SIG-M5 treated with dmso at 0.1 percent for 504 hours (cell line): ENCODE data around the gene ABHD11.
"Not testable (repeated sequence)": the region's sequence is repeated elsewhere in the genome, so short reads cannot be mapped to it uniquely, and the experiment has no call there.

Experiments
- DNase-seq: peaks from one replicate; lab custom pipeline; 2025; ENCODE audit not compliant: unreplicated experiment; lab: John Stamatoyannopoulos, UW

Gene ABHD11, protein sequence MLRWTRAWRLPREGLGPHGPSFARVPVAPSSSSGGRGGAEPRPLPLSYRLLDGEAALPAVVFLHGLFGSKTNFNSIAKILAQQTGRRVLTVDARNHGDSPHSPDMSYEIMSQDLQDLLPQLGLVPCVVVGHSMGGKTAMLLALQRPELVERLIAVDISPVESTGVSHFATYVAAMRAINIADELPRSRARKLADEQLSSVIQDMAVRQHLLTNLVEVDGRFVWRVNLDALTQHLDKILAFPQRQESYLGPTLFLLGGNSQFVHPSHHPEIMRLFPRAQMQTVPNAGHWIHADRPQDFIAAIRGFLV

DNA sequence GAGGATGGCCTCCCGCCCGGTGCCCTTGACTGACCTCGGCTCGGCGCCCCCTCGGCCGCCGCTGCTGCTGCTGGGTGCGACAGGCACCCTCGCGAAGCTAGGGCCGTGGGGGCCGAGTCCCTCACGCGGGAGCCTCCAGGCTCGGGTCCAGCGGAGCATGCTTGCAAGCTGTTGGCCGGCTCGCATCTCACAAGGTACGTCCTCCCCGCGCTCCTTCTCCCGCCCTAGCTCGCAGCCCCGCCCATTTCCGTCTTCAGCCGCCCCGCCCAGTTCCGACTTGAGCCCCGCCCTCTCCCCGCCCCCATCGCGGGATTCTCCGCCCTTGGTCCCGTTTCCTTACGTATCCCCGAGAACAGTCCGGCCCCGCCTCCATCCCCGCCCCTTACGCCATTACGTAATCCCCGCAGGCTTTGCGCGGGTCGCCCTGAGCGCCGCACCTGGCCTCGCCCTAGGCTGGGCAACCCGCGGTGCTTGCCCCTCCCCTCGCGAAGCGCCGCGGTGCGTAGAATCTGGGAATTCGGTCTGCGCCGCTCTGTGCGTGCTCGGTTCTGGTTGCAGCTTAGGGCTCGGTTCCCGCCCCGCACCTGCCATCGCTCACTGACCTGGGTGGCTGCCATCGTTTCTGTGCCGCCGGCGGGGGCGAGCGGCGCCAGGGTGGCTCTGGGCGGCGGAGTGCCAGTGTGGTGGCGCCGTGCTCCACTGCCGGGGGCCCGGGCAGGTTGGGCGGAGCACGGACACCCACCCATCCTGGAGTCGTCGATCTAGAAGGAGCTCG, at the start of gene ABHD11:
Gene ABHD11, minus strand, starts transcription at position 191 of the 775 bp plus-strand sequence. Its CDS starts 32 bp downstream, at position 159.
- peak; percentile 90 for DNase-seq

DNA sequence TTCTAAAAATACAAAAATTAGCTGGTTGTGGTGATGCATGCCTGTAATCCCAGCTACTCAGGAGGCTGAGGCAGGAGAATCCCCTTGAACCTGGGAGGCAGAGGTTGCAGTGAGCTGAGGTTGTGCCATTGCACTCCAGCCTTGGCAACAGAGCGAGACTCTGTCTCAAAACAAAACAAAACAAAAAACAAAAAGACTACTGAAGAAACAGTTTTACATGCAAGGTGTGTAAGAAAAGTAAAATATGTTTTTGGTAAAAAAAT, 49.1 kb upstream of the ABHD11 start:
- DNase-seq: not testable (repeated sequence)

DNA sequence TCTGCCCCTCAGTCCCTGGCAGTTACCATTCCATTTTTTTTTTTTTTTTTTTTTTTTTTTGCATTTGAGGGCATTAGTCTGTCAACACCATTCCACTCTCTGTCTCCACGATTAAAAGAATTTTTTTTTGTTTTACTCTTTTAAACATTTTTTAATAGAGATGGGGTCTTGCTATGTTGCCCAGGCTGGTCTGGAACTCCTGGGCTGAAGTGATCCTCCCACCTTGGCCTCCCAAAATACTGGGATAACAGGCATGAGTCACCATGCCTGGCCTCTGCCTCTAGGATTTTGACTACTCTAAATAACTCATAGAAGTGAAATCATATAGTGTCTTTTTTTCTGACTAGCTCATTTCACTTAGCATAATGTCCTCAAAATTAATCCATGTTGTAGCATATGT, 48.0 kb upstream of the ABHD11 start:
- no peak for DNase-seq

DNA sequence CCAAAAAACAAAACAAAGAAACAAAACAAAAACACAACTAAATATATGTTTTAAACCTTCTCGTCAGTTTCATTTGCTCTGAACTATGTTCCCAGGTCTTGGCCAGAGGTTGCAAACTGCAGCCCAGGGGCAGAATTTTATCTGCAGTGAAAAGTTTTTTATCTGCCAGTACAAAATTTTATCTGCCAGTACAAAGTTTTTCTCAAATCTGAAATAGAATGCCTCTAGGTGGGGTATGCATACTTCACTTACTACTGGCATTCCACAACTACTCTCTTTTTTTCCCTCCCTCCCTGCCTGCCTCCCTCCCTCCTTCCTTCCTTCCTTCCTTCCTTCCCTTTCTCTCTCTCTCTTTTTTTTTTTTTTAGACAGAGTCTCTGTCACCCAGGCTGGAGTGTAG, 40.9 kb upstream of the ABHD11 start:
- no peak for DNase-seq

DNA sequence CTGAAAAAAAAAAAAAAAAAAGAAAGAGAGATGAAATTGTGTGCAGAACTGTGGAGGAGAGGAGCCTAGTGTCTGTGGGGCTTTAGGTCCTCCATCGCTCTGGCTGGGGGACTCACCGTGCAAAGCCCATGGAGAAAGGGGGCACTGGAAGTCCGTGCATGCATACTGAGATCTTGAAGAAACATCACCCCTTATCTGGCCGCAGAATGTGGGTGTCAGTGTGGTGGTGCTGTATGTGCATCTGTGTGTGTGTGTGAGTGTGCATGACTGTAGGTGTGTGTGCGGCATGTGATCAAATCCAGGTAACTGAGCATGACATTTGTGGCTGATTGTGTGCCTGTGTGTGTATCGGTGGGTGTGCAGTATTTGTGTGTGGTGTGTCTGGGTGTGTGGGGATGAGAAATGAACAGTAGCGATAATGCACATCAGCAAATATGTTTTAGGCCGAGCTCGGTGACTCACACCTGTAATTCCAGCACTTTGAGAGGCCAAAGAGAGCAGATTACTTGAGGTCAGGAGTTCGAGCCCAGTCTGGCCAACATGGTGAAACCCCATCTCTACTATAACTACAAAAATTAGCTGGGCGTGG, 40.3 kb upstream of the ABHD11 start:
- DNase-seq: no peak

DNA sequence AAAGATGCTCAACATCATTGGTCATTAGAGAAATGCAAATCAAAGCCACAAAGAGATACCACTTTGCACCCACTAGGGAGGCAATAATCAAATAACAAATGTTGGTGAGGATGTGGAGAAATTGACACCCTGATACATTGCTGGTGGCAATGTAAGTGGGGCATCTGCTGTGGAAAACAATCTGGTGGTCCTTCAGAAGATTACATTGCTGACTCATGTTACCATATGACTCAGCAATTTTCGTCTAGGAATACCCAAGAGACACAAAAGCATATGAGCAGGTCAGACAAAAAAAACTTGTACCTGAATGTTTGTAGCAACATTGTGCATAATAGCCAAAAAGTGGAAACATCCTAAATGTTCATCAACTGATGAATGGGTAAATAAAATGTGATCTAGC, 36.3 kb upstream of the ABHD11 start:
- DNase-seq: no peak

DNA sequence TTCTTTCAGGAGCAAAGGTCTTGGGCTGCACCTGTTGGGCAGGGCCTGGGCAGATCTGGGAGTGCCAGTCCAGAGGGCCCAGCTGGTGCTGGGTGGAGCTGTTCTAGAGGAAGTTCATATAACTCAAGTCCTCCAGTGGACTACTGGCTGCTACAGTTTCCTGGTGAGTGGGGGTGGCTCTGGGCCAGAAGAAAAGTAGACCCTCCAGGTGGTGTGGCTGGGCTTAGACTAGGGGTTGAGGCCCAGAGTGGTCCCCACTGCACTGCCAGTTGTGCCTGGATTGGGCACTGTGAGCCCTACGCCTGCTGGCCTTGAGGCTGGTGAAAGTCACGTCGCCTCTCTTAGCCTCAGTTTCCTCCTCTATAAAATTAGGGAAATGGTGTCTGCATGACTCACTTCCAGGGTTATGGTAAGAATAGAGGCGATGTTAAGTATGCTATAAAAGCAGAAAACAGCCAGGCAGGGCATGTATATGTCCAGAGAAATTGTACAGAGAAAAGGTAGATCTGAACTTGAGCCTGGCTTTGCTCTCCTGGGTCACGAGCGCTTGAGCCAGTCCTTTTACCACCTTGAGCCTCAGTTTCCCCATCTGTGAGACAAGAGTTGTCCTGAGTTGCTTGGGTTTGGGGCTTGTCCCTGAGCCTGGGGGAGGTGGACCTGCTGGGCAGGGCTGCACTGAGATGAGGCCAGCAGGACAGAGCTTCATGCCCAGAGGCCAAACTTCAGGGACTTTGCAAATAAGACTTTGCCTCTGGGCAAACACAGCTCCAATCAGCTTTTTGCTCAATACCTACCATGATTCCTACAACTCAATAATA, 35.3 kb upstream of the ABHD11 start:
- no peak for DNase-seq

DNA sequence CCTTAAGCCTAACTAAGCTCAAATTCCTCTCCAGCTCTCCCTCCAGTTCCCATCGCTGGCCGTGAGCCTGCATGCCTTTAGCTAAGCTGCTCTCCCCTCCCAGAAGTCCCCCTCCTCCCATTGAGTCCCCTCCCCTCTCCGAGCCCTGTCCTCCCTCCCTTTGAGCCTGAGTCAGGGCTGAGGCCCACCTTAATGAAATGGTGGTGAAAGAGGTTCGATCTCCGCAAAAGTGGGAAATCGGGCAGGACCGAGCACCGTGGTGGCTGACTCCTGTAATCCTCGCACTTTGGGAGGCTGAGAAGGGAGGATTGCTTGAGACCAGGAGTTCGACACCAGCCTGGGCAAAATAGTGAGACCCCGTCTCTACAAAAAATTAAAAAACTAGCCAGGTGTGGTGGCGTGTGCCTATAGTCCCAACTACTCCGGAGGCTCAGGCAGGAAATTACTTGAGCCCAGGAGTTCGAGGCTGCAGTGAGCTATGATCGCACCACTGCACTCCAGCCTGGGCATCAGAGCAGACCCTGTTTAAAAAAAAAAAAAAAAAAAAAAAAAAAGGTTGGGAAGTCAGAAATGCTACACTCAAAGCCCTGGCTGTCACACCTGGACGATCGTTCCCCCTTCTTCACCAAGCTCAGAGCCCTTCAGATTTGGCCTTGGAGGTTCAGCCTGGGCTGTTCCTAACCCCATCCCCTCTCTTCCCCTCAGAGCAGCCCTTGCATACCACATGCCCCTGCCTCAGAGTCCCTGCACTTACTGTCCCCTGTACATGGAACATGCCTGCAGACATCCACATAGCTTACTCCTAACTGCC, 32.5 kb upstream of the ABHD11 start:
- no peak for DNase-seq

DNA sequence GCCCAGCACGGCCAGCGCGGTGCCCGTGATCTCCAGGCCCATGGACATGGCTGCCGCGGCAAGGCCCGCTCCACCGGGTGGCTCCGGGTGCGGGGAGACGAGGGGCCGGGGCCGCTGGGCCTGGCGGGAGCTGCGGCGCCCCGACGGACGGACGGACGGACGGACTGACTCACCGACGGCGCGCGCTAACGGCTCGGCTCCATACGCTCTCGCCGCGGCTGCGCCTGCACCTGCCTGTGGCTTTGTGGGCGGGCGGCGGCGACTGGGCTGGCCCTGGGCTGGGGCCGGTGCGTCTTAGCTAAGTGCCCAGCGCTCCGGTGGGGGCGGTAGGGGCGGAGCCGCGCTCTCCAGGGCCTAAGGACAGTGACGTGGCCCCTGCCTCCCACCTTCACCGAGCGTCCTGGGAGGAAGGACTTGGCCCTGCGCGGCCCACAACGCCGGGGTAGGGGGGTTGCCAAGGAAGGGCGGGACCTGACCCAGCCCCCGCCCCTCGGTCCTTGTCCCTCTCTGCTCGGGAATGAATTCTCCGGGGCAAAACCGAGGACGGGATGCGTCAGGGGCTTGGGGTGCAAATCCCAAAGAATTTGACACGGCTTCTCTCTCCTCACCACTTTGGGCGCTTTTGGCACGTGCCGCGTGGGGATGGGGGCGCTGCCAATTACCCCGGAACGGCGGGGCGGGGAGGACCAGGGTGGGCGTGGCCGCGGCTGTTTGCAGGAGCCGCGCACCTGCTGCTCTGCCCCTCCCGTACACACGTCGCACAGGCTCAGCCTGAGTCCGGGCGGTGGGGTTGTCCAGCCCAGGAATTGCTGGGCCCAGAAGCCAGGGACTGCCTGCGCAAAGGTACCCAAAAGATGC, 31.6 kb upstream of the ABHD11 start, which contains the start of gene CLDN3:
Gene CLDN3, minus strand, starts transcription at position 269 of the 858 bp plus-strand sequence. Its CDS starts 221 bp downstream, at position 48.
- DNase-seq: peak; percentile 53

DNA sequence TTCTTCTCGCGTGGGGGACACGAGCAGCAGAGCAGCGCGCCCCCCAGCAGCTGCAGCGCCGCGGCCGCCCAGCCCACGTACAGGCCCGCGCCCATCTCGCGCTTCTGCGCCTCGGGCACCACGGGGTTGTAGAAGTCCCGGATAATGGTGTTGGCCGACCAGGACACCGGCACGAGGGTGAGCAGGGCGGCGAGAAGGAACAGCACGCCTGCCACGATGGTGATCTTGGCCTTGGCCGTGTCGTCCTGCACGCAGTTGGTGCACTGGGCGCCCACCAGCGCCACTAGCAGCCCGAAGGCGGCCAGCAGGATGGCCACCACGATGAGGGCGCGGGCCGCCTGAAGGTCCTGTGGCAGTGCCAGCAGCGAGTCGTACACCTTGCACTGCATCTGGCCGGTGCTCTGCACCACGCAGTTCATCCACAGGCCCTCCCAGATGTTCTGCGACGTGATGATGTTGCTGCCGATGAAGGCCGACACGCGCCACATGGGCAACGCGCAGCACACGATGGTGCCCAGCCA, 30.9 kb upstream of the ABHD11 start:
- DNase-seq: no peak

DNA sequence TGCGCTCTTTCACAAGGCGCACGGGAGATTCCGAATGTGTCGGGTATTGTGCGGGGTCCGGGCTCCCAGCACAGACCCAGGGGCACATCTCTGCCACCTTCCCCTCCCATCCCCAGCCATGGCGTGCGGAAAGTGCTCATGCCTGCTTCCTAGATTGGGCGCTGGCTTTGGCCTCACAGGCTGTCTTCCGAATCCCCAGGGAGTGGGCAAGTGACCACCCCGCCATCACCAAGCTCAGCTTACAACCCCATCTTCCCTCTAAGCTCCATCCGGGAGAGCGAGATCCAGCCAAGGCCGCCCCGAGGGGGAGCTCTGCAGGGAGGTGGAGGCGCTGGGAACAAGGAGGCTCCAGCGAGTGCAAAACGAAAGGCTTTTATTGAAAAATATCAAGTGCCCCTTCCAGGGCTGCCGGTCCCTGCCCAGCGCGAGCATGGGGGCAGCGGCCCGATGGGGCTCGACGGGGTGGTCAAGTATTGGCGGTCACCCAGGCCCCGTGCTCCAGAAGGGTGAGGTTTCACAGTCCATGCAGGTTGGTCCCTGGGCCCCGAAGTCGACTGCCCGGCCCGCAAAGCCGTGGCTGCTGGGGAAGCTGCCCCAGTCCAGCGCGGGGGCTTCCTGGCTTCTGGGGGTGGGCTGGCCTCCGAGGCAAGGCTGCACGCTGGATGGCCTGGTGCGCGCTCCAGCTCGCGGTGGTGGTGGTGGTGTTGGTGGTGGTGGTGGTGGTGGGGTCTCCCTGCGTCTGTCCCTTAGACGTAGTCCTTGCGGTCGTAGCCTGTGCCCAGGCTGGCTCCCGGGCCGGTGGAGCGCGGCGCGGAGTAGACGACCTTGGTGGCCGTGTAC, 30.3 kb upstream of the ABHD11 start:
- DNase-seq: no peak

DNA sequence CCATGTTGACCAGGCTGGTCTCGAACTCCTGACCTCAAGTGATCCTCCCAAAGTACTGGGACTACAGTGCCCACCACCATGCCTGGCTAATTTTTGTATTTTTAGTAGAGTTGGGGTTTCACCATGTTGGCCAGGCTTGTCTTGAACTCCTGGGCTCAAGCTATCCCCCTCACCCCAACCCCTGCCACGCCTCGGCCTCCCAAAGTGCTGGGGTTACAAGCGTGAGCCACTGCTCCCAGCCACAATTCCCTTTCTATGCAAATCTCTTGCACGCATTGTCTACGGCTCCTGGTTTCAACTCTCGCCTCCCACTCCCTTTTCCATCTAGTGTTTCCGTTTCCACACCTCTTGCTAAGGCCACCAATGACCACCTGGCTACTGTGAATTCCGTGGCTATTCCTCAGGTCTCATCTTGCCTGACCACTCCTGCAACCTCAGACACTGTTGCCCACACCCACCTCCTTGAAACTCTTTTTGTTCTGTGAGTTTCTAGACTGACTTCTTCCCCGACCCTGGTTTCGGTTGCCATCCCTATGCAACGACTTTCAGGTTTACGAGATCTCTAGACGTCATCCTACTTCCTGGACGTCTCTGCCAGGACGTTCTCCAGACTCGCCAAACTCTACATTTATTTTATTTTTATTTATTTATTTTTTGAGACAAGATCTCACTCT, 28.1 kb upstream of the ABHD11 start:
- DNase-seq: no peak

DNA sequence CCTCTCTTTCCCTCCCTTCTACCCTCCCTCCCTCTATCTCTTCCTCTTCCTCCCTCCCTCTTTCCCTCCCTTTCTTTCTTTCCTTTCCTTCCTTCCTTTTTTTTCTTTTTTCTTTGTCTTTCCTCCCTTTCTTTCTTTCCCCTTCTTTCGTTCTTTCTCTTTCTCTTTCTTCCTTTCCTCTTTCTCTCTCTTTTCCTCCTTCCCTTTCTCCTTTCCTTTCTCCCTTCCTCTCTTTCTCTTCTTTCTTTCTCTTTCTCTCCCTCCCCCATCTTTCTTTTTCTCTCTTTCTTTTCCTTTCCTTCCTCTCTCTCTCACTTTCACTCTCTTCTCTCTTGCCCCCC, 24.0 kb upstream of the ABHD11 start:
- no peak for DNase-seq

DNA sequence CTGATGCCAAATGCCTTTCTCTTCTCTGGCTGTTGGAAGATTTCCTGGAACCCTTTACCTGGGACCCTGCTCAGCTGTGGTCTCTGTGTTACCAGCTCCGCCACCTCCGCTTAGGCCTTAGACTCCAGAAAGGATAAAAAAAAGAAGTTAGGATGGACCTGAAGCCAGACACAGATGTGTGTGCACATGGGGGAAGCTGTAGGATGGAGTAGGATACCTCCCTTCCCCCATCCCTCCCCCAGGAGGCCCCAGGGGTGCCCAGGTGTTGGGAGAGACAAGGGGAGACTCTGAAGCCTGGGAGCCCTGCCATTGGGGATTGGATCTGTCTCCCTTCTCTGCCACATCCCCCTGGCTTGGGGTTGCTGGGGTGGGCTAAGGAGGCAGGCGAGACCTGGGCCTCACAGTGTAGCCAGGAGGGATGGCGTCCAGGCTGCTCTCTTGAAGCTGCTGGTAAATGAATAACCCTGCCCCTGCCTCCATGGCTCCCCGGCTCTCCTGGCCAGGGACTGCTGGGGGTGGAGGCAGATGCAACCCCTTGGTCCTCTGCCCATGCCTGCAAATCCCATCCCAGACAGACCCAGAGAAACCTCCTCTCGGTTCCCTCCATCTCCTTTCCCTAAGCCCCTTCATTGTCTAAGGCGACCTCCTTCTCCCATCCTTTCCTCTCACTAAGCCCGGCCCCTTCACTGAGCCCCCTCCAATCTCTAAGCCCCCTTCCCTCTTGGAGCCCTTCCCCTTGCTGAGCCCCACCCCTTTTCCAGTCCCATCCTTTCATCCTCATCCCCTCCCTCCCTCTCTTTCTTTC, 23.5 kb upstream of the ABHD11 start:
- no peak for DNase-seq

DNA sequence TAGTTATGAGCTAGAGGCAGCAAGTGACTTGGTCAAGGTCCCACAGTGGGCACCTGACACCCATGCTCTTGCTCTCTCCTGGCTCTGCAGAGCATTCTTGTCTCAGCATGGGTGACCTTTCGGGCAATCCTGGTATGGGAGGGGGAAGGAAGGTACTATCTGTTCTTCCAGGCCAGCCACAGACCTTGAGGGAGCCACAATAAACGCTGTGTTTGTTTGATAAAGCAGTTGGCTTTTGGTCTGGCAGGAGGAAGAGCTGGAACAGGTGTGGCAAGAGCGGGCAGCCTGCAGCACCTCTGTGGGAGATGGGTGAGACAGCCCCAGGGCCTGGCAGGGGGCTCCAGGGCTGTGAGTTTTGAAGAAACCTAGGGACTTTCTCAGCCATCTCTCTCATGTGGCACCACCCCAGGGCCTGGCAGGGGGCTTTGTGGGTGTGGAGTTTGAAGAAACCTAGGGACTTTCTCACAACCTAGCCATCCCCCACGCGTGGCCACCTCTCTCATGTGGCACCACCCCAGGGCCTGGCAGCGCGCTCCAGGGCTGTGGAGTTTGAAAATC, 20.1 kb upstream of the ABHD11 start:
- DNase-seq: no peak

DNA sequence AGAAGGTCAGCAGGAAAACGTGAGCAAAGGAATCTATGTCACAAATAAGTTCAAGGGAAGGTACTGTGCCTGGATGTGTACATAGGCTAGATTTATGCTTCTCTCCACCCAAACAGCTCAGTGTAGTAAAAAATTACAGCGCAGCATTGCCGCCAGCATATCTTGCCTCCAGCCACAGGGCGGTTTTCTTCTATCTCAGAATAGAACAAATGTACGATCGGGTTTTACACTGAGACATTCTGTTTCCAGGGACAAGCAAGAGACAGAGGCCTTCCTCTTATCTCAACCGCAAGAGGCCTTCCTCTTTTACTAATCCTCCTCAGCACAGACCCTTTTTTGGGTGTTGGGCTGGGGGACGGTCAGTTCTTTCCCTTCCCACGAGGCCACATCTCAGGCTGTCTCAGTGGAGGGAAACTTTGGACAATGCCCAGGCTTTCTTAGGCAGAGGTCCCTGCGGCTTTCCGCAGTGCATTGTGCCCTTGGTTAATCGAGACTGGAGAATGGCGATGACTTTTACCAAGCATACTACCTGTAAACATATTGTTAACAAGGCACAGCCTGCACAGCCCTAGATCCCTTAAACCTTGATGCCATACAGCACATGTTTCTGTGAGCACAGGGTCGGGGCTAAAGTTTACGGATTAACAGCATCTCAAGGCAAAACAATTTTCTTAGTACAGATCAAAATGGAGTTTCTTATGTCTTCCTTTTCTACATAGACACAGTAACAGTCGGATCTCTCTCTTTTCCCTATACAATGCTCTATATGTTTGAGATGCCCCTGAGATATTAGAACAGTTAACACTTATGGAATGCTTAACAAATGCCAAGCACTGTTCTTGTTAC, 11.6 kb upstream of the ABHD11 start:
- peak; percentile 20 for DNase-seq
